22Rv1 (cell line): Measurements from ENCODE around the gene POR.
A peak's percentile ranks its signal among the peaks of the same experiment; 100 is the strongest.

Experiments
- ZFX ChIP-seq: fragments of 450-650 bp; IDR thresholded peaks from 2 replicates; pipeline ENCODE4 v1.6.1; 2017; ENCODE audit warnings: antibody characterized with exemption, borderline replicate concordance
- TF ChIP-seq, protein P1 (sequence below): fragments of 450-650 bp; IDR thresholded peaks from 2 replicates; pipeline ENCODE4 v1.5.1; 2017; ENCODE audit warnings: mild to moderate bottlenecking

- TF ChIP-seq, protein P1, sequence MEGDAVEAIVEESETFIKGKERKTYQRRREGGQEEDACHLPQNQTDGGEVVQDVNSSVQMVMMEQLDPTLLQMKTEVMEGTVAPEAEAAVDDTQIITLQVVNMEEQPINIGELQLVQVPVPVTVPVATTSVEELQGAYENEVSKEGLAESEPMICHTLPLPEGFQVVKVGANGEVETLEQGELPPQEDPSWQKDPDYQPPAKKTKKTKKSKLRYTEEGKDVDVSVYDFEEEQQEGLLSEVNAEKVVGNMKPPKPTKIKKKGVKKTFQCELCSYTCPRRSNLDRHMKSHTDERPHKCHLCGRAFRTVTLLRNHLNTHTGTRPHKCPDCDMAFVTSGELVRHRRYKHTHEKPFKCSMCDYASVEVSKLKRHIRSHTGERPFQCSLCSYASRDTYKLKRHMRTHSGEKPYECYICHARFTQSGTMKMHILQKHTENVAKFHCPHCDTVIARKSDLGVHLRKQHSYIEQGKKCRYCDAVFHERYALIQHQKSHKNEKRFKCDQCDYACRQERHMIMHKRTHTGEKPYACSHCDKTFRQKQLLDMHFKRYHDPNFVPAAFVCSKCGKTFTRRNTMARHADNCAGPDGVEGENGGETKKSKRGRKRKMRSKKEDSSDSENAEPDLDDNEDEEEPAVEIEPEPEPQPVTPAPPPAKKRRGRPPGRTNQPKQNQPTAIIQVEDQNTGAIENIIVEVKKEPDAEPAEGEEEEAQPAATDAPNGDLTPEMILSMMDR, result peak; percentile 6; the same call in 1 of the 2 replicates
- no peak for TF ChIP-seq ZFX
These were observed 36.0 kb upstream of the POR start, which contains the start of gene RHBDD2 for GRCh38 chr7:75878769-75879611.
